HepG2 (cell line): ENCODE measurements around the gene GTF2E1. TPM values are rescaled to one million over a fixed set of nuclear protein-coding genes. Genes with fewer than 3 reads are reported as not detected.

Experiments used
- ATAC-seq: fragments of 200-7000 bp; cut with Tn5 transposase; 3 replicates; pipeline ENCODE4 v1.9.1; 2020; ENCODE audit warnings: mild to moderate bottlenecking, moderate library complexity
- BruUV-seq: library from RNA; stranded (reverse); fragments of 400-500 nt; replicated peaks from 2 replicates; lab custom pipeline; 2021; lab: Mats Ljungman, UMichigan
- CTCF ChIA-PET: fragments of 300-600 bp; formaldehyde crosslinking; extraction: SDS; loops from one replicate; lab custom pipeline; 2021; ENCODE audit warnings: low total read pairs, inconsistent platforms, low intra/inter-chr PET ratio; lab: Yijun Ruan, JAX
- POLR2A ChIA-PET: fragments of 350-600 bp; sonication (Branson Sonifier 250); formaldehyde crosslinking; loops from one replicate; lab custom pipeline; 2020; ENCODE audit warnings: antibody characterized with exemption, inconsistent platforms; lab: Yijun Ruan, JAX
- DNase-seq: peaks from one replicate; pipeline ENCODE4 v3.0.0-alpha.2; 2015; ENCODE audit warnings: low spot score
- FAIRE-seq: peaks from 3 replicates; lab custom pipeline; 2011; peaks lifted over from hg19 to GRCh38; lab: Jason Lieb, UNC
- H2AFZ ChIP-seq: one replicate; pipeline ENCODE4 v1.6.1; 2011; ENCODE audit warnings: low read length, inconsistent platforms
- H3K27ac ChIP-seq: fragments of 300-600 bp; 3 replicates; pipeline ENCODE4 v1.8.0; 2011; ENCODE audit warnings: mixed run types, mild to moderate bottlenecking, mixed read lengths, low read length, inconsistent platforms; ENCODE audit not compliant: insufficient read depth; ENCODE audit errors: extremely low read length
- H3K27me3 ChIP-seq, 2 experiments: fragments of 200-600 bp in 1 of 2; 2 replicates in 1 of 2; 3 replicates in 1 of 2; pipeline versions ENCODE4 v1.6.0 to v1.8.0; 2011; ENCODE audit warnings: low read length in 2 of 2, mild to moderate bottlenecking in 2 of 2, moderate library complexity in 2 of 2, inconsistent platforms in 1 of 2; ENCODE audit not compliant: insufficient read depth in 2 of 2, control insufficient read depth in 1 of 2
- H3K36me3 ChIP-seq, 2 experiments: fragments of 200-600 bp in 1 of 2; replicated peaks in 1 of 2; 2 replicates in 1 of 2; 3 replicates in 1 of 2; pipeline versions ENCODE4 v1.5.1 to v1.8.0; 2011; ENCODE audit warnings: low read length in 2 of 2, inconsistent platforms in 1 of 2; ENCODE audit not compliant: insufficient read depth in 2 of 2, control insufficient read depth in 1 of 2
- H3K4me1 ChIP-seq: 2 replicates; pipeline ENCODE4 v1.5.1; 2012; ENCODE audit warnings: low read length, inconsistent platforms; ENCODE audit not compliant: insufficient read depth
- H3K4me2 ChIP-seq: 2 replicates; pipeline ENCODE4 v1.6.0; 2011; ENCODE audit warnings: low read depth, low read length, inconsistent platforms
- H3K4me3 ChIP-seq, 3 experiments: fragments of 200-600 bp in 1 of 3; sonication (generic), shearing (Covaris generic) in 1 of 3; replicated peaks in 1 of 3; 2 replicates each; pipeline ENCODE4 v1.5.1; 2011 to 2016; ENCODE audit warnings: low read length in 3 of 3, inconsistent platforms in 2 of 3, low read depth in 2 of 3, mild to moderate bottlenecking in 2 of 3, control low read depth in 1 of 3, mixed read lengths in 1 of 3; ENCODE audit not compliant: insufficient read depth in 1 of 3
- H3K79me2 ChIP-seq: one replicate; pipeline ENCODE4 v1.6.1; 2011; ENCODE audit warnings: low read length, inconsistent platforms; ENCODE audit not compliant: insufficient read depth
- H3K9ac ChIP-seq: 2 replicates; pipeline ENCODE4 v1.6.0; 2011; ENCODE audit warnings: mild to moderate bottlenecking, low read depth, low read length, inconsistent platforms; ENCODE audit not compliant: insufficient read depth
- H3K9me3 ChIP-seq: 2 replicates; pipeline ENCODE4 v1.5.1; 2012; ENCODE audit warnings: mild to moderate bottlenecking, low read length
- H4K20me1 ChIP-seq: 2 replicates; pipeline ENCODE4 v1.6.0; 2011; ENCODE audit warnings: inconsistent platforms, mild to moderate bottlenecking, low read length, moderate library complexity; ENCODE audit not compliant: insufficient read depth
- MAFF ChIP-seq: IDR thresholded peaks from 2 replicates; pipeline ENCODE4 v1.6.1; 2011; ENCODE audit warnings: low read depth, low read length, improper control_type of control experiment
- MAFK ChIP-seq, 2 experiments: IDR thresholded peaks in 1 of 2; conservative IDR thresholded peaks in 1 of 2; 2 replicates each; pipeline ENCODE4 v1.6.1; 2011; ENCODE audit warnings: improper control_type of control experiment in 2 of 2, low read length in 2 of 2
- RNF219 ChIP-seq: sonication (generic); formaldehyde crosslinking; IDR thresholded peaks from 2 replicates; pipeline ENCODE4 v1.5.0; 2020; ENCODE audit warnings: mild to moderate bottlenecking, missing genetic modification reagents
- ZNF333 ChIP-seq: sonication (generic); formaldehyde crosslinking; IDR thresholded peaks from 2 replicates; pipeline ENCODE4 v1.4.0; 2020; ENCODE audit warnings: mild to moderate bottlenecking, missing genetic modification reagents, borderline replicate concordance
- WGBS: methylation state at CpG from one replicate; pipeline ENCODE4 v1.1.6; 2017; ENCODE audit warnings: low lambda C conversion rate; 5-methylcytosine and 5-hydroxymethylcytosine counted together
- in situ Hi-C: cut with HindIII; loops from 2 replicates; pipeline ENCODE4 v1.10.0; 2017; ENCODE audit warnings: low pct_unique_long_range_greater_than_20kb; ENCODE audit not compliant: extremely low pct_ligation_motif_present
- intact Hi-C: fragments of 100-400 bp; cut with micrococcal nuclease; formaldehyde crosslinking; loops from one replicate; pipeline ENCODE4 v1.10.0; 2022; ENCODE audit not compliant: unreplicated experiment
- polyA plus RNA-seq, 8 experiments: library from polyadenylated mRNA; depleted of rRNA in 3 of 8; stranded (reverse) in 7 of 8; unstranded in 1 of 8; fragments of >200 nt; fragmentation: Illumina TruSeq in 4 of 8; extraction: Trizol in 4 of 8; gene quantifications; 2 replicates each; pipeline versions ENCODE4 v1.2.1 to v1.2.3, GENCODE V29; 2011 to 2016; ENCODE audit warnings: low read depth in 4 of 8, missing spikeins in 1 of 8, mixed read lengths in 1 of 8; ENCODE audit not compliant: insufficient read depth in 1 of 8
- total RNA-seq, 5 experiments: library from RNA; depleted of rRNA; stranded (reverse); fragments of >200 nt; fragmentation: Illumina TruSeq; extraction: Trizol; gene quantifications; 2 replicates each; pipeline ENCODE4 v1.2.3, GENCODE V29; 2016; ENCODE audit warnings: low read depth in 1 of 5

The GTF2E1 gene
- total and polyA plus RNA-seq, 2 of the 13 experiments (the other 11 are each of a cell fraction or from before 2014, with no cell fraction given), result 7.7 to 21.5 TPM

- intact Hi-C loops (no loop called here), in situ Hi-C loops (no loop called here)
- Histone ChIP-seq H3K4me3 (no peak overlapping the region), H3K36me3 (peaks cover 0 to 20% of the 10 kb centered on the region in 2 experiments; a peak in 2 of 5 replicates), H3K27ac (no peak overlapping the region), H4K20me1 (no peaks in the 10 kb centered on the region), H3K79me2 (no peaks in the 10 kb centered on the region), H3K4me2 (no peak overlapping the region), H2AFZ (no peak overlapping the region), H3K27me3 (no peaks in the 10 kb centered on the region), H3K4me1 (peaks cover 18% of the 10 kb centered on the region), H3K9ac (no peak overlapping the region), H3K9me3 (no peaks in the 10 kb centered on the region)
- ATAC-seq (no peak), FAIRE-seq (no peak), DNase-seq (no peak)
- ChIA-PET CTCF (no interaction called here), POLR2A (no interaction called here)
- 92% methylated on average over 3 of the region's 3 CpGs for WGBS
- no TSS peak for BruUV-seq
- TF ChIP-seq MAFK (conservative IDR thresholded peaks at IDR 0.05 in 1 of 2, IDR thresholded peaks at IDR 0.05 in 1 of 2; ENCODE audit: low read length in 2 of 2) (peak; percentile 71 to 82), MAFF (peak; percentile 67), ZNF333 (CRISPR knock-in tag) (no peak)
Measured at GRCh38 chr3:120699333-120699732, 43.2 kb upstream of the GTF2E1 start.

- Histone ChIP-seq H3K4me2 (no peak overlapping the region), H2AFZ (no peak overlapping the region), H3K9ac (no peak overlapping the region), H3K27ac (no peak overlapping the region), H3K36me3 (peaks cover 0 to 20% of the 10 kb centered on the region in 2 experiments; a peak in 2 of 5 replicates), H3K27me3 (no peaks in the 10 kb centered on the region), H3K4me3 (no peak overlapping the region), H4K20me1 (no peaks in the 10 kb centered on the region), H3K9me3 (no peaks in the 10 kb centered on the region), H3K79me2 (no peaks in the 10 kb centered on the region), H3K4me1 (no peaks in the 10 kb centered on the region)
- POLR2A ChIA-PET, result interaction anchor here (0.9 kb wide), 1 partner anchor 24 kb away, joined by 3 read pairs; the partner anchor contains the start of gene HGD
- intact Hi-C loops (no loop called here), in situ Hi-C loops (no loop called here)
- WGBS, result 95% methylated on average over 5 of the region's 5 CpGs
- CTCF ChIA-PET, result no interaction called here
- DNase-seq (no peak), FAIRE-seq (no peak), ATAC-seq (no peak)
- no TSS peak for BruUV-seq
- TF ChIP-seq RNF219 (CRISPR knock-in tag), result no peak
- TF ChIP-seq, all 625 proteins: peak for 0
Measured at GRCh38 chr3:120705884-120706582, 36.5 kb upstream of the GTF2E1 start.
